ENCODE data around the gene GRID2. TPM values are rescaled to one million over a fixed set of nuclear protein-coding genes. Genes with fewer than 3 reads are reported as not detected.

GRID2 gene
- polyA plus RNA-seq, 1 donor from 2014 or later = 14.9 TPM

DNA sequence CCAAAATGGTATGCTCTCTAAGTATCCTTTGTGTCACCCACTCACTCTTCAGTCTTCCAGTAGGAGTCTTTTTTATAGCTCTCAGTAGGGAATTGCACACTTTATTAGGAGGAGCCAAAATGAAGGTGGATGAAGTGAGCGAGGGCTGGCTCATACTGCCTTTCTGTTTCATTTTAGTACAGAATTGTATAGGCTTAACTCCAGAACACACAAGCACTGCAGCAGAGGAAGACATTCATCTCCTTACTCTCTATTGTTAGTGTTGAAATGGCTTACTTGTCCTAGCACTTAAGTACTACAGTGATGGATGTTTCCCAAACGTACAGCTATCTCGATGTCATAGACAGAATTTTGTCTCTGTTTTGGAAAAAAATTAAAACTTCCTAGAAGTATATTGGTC is 1197.5 kb downstream of the GRID2 start:
- H3K27me3 ChIP-seq (ENCODE audit: insufficient read depth, low read depth, low read length) = no peaks in the 10 kb centered on the region
- no peak overlapping the region for H3K4me2 ChIP-seq (ENCODE audit: low read length)
- H3F3A ChIP-seq (ENCODE audit: insufficient read depth, low read length, poor library complexity, severe bottlenecking) = no peaks in the 10 kb centered on the region
- H3K4me3 ChIP-seq (ENCODE audit: low read length) = no peak overlapping the region
- no peaks in the 10 kb centered on the region for H3K36me3 ChIP-seq (ENCODE audit: insufficient read depth, low read length)
- TF ChIP-seq TAF1 (IDR thresholded peaks at IDR 0.05; ENCODE audit: low read depth) (no peak), RAD21 (conservative IDR thresholded peaks at IDR 0.05) (no peak), POLR2AphosphoS5 (IDR thresholded peaks at IDR 0.05) (no peak), MXI1 (conservative IDR thresholded peaks at IDR 0.05; ENCODE audit: poor library complexity, severe bottlenecking) (no peak), EZH2 (IDR thresholded peaks at IDR 0.05; ENCODE audit: borderline replicate concordance, insufficient read depth, low read length, poor library complexity, severe bottlenecking) (no peak), EP300 (conservative IDR thresholded peaks at IDR 0.05; ENCODE audit: poor library complexity, severe bottlenecking) (no peak), SMC3 (conservative IDR thresholded peaks at IDR 0.05; ENCODE audit: poor library complexity) (no peak)
- TF ChIP-seq, protein P1, sequence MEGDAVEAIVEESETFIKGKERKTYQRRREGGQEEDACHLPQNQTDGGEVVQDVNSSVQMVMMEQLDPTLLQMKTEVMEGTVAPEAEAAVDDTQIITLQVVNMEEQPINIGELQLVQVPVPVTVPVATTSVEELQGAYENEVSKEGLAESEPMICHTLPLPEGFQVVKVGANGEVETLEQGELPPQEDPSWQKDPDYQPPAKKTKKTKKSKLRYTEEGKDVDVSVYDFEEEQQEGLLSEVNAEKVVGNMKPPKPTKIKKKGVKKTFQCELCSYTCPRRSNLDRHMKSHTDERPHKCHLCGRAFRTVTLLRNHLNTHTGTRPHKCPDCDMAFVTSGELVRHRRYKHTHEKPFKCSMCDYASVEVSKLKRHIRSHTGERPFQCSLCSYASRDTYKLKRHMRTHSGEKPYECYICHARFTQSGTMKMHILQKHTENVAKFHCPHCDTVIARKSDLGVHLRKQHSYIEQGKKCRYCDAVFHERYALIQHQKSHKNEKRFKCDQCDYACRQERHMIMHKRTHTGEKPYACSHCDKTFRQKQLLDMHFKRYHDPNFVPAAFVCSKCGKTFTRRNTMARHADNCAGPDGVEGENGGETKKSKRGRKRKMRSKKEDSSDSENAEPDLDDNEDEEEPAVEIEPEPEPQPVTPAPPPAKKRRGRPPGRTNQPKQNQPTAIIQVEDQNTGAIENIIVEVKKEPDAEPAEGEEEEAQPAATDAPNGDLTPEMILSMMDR (IDR thresholded peaks at IDR 0.05; ENCODE audit: poor library complexity, severe bottlenecking) = no peak
- TF ChIP-seq, protein P2, sequence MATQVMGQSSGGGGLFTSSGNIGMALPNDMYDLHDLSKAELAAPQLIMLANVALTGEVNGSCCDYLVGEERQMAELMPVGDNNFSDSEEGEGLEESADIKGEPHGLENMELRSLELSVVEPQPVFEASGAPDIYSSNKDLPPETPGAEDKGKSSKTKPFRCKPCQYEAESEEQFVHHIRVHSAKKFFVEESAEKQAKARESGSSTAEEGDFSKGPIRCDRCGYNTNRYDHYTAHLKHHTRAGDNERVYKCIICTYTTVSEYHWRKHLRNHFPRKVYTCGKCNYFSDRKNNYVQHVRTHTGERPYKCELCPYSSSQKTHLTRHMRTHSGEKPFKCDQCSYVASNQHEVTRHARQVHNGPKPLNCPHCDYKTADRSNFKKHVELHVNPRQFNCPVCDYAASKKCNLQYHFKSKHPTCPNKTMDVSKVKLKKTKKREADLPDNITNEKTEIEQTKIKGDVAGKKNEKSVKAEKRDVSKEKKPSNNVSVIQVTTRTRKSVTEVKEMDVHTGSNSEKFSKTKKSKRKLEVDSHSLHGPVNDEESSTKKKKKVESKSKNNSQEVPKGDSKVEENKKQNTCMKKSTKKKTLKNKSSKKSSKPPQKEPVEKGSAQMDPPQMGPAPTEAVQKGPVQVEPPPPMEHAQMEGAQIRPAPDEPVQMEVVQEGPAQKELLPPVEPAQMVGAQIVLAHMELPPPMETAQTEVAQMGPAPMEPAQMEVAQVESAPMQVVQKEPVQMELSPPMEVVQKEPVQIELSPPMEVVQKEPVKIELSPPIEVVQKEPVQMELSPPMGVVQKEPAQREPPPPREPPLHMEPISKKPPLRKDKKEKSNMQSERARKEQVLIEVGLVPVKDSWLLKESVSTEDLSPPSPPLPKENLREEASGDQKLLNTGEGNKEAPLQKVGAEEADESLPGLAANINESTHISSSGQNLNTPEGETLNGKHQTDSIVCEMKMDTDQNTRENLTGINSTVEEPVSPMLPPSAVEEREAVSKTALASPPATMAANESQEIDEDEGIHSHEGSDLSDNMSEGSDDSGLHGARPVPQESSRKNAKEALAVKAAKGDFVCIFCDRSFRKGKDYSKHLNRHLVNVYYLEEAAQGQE (IDR thresholded peaks at IDR 0.05; ENCODE audit: borderline replicate concordance) = no peak
- no peaks in the 10 kb centered on the region for H3K9me3 ChIP-seq (ENCODE audit: low read length)
- H2AFZ ChIP-seq (ENCODE audit: low read depth, low read length) = no peak overlapping the region
- H3K79me2 ChIP-seq (replicated peaks; ENCODE audit: insufficient read depth, low read length) = no peaks in the 10 kb centered on the region
- H3K9me2 ChIP-seq (ENCODE audit: insufficient read depth, low read length) = no peaks in the 10 kb centered on the region
- no peak overlapping the region for H3K27ac ChIP-seq (ENCODE audit: low read length)
- no peak overlapping the region for H3K9ac ChIP-seq (ENCODE audit: low read length)
- H4K20me1 ChIP-seq (ENCODE audit: insufficient read depth) = no peaks in the 10 kb centered on the region

DNA sequence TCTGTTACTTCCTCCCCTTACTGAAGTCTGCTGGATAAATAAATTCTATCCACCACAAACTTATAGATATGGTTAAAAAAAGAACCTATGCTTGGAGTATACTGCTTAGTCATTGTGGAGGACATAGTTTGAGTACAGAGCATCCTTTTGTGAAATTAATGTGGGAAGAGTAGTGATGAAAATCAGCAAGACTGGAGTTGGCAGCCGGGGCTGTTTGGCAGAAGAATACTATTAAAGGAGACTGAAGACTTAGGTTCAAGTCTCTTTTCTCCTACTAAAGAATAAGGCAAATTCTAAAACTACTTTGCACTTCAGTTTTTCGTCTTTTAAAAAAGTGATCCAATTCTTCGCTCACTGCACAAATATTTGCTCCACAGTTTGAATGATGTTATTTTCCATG is 1198.2 kb downstream of the GRID2 start:
- H3K27ac ChIP-seq (ENCODE audit: low read length) = no peak overlapping the region
- no peaks in the 10 kb centered on the region for H3K9me2 ChIP-seq (ENCODE audit: insufficient read depth, low read length)

More for the DNA sequence above, 1198.2 kb downstream of the GRID2 start:
- H3K79me2 ChIP-seq (replicated peaks; ENCODE audit: insufficient read depth, low read length) = no peaks in the 10 kb centered on the region
- no peak overlapping the region for H3K9ac ChIP-seq (ENCODE audit: low read length)
- H2AFZ ChIP-seq (ENCODE audit: low read depth, low read length) = no peak overlapping the region
- TF ChIP-seq EZH2 (IDR thresholded peaks at IDR 0.05; ENCODE audit: borderline replicate concordance, insufficient read depth, low read length, poor library complexity, severe bottlenecking) (no peak), EP300 (conservative IDR thresholded peaks at IDR 0.05; ENCODE audit: poor library complexity, severe bottlenecking) (no peak), SMC3 (conservative IDR thresholded peaks at IDR 0.05; ENCODE audit: poor library complexity) (no peak), RAD21 (conservative IDR thresholded peaks at IDR 0.05) (no peak), MXI1 (conservative IDR thresholded peaks at IDR 0.05; ENCODE audit: poor library complexity, severe bottlenecking) (no peak), POLR2AphosphoS5 (IDR thresholded peaks at IDR 0.05) (no peak), TAF1 (IDR thresholded peaks at IDR 0.05; ENCODE audit: low read depth) (no peak)
- TF ChIP-seq, protein P1 (IDR thresholded peaks at IDR 0.05; ENCODE audit: poor library complexity, severe bottlenecking) = no peak
- TF ChIP-seq, protein P2 (IDR thresholded peaks at IDR 0.05; ENCODE audit: borderline replicate concordance) = no peak
- no peak overlapping the region for H3K4me3 ChIP-seq (ENCODE audit: low read length)
- no peaks in the 10 kb centered on the region for H4K20me1 ChIP-seq (ENCODE audit: insufficient read depth)
- no peaks in the 10 kb centered on the region for H3K36me3 ChIP-seq (ENCODE audit: insufficient read depth, low read length)
- H3K27me3 ChIP-seq (ENCODE audit: insufficient read depth, low read depth, low read length) = no peaks in the 10 kb centered on the region
- H3K4me2 ChIP-seq (ENCODE audit: low read length) = no peak overlapping the region
- no peaks in the 10 kb centered on the region for H3F3A ChIP-seq (ENCODE audit: insufficient read depth, low read length, poor library complexity, severe bottlenecking)
- H3K9me3 ChIP-seq (ENCODE audit: low read length) = no peaks in the 10 kb centered on the region

Measured in neural cell (in vitro differentiated cells).